COR-L47 (cell line): Measurements from ENCODE around the gene SMG7.

ENCODE experiments used
- DNase-seq: peaks from one replicate; lab custom pipeline; 2025; lab: John Stamatoyannopoulos, UW

Gene SMG7

GRCh38 chr1:183590244-183591191 is 118.2 kb downstream of the SMG7 start, which contains the start of gene NCF2:
NCF2 (minus strand) TSS chr1:183590459; CDS start chr1:183590329, 130 bp downstream.
- DNase-seq, result no peak

GRCh38 chr1:183592733-183593132 is 120.4 kb downstream of the SMG7 start:
- DNase-seq, result no peak

DNA sequence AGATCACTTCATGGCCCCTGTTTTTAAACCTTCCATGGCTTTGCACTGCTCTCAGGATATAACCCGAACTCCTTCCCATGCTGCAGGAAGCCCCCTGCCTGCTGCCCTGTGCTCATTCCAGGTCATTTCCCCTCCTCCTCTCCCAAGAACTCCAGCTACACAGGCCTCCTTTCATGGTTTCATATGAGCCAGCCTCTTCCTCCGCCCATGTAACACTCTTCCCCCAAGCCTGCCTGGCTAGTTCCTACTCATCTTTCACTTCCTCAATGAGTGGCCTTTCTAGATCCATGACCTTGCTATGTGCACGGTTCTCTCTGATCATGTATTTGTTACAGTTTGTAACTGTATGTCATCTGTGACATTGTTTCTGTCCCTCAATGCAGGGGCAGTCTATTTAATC is 121.1 kb downstream of the SMG7 start:
- DNase-seq, result no peak

DNA sequence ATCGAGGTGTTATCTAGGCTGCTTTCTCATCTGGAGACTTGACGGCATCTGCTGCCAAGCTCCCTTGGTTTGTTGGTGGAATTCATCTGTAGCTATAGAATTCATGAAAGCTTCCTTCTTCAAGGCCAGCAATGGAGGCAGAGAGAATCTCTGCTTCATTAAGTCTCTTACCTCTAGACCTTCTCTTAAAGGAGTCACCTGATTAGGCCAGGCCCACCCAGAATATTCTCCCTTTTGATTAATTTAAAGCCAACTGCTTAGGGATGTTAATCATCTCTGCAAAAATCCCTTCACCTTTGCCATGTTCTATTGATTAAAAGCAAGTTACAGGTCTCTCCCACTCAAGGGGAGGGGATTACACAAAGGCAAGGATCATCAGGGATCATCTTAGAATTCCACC is 123.2 kb downstream of the SMG7 start:
- DNase-seq, result no peak

DNA sequence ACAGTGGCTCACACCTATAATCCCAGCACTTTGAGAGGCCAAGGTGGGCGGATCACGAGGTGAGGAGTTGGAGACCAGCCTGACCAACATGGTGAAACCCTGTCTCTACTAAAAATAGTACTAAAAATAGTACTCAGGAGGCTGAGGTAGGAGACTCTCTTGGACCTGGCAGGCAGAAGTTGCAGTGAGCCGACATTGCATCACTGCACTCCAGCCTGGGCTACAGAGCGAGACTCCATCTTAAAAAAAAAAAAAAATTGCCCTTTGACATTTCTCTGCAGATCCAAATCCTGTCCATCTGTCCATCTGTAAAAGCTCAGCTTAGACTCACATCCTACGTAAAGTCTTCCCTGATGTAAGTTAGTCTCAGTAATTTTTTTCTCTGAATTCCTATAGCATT is 124.2 kb downstream of the SMG7 start:
- no peak for DNase-seq

DNA sequence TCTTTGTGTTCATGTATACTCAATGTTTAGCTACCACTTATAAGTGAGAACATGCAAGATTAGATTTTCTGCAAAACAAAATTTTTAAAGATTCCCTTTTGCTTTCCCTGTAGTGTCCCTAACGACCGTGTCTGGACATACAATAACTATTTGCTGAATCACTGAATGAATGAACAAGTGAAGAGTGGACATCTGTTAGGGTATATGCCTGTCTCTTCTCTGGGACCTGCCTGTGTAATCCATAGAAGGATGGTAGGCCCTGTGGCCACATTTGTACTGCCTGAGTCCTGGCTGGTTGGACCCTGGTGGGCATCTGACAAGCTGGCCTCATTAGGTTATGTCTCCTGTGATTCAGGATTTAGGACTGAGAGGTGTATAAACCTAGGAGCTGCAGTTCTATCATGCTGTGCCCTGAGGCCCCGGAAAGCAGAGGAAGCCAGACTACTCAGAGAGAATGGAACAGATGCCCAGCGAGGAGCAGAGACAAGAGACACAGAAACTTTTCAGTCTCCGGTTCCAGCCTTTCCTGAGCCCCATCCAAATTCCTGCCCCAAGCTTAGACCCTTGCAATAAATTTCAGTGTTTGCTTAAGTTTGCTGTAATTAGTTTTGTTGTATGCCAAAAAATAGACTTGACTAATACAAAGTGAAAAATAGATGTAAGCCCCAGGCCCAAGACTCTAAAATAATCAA is 125.5 kb downstream of the SMG7 start:
- DNase-seq, result no peak

GRCh38 chr1:183598386-183598785 is 126.1 kb downstream of the SMG7 start:
- DNase-seq, result no peak

DNA sequence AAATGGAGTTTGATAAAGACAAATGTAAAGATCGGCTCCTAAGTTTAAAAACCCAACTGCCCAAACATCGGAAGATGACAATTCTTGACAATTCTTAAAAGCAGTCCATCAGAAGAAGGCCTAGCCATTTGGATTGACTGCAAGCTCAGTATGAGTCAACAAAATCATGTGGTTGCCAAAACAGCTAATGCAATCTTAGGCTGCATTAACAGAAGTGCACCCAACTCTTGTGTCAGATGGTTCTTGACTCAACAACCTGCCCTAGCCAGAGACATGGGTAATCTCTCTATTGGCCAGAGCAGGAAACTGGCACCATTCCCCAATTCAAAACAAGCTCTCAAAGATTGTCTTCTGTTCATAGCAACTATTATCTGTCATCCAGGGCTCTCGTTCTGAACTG is 127.8 kb downstream of the SMG7 start:
- DNase-seq, result no peak

DNA sequence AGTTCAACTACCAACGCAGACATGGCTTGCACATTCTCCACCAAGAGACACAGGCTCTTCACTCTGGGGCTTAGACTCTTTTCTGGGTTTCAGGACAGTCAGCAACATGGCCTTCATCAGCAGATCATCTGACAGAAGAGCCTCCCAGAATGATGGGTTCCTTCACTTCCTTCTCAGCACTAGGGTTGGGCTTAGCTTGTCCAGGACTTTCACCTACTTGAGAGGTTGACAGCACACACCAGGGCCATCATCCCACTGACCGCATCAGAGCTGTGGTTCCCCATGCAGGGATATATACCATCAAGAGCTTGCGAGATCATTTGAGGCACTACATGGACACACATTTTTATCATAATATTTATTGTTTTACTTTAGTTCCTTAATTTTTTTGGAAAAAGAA is 128.3 kb downstream of the SMG7 start:
- DNase-seq, result no peak

DNA sequence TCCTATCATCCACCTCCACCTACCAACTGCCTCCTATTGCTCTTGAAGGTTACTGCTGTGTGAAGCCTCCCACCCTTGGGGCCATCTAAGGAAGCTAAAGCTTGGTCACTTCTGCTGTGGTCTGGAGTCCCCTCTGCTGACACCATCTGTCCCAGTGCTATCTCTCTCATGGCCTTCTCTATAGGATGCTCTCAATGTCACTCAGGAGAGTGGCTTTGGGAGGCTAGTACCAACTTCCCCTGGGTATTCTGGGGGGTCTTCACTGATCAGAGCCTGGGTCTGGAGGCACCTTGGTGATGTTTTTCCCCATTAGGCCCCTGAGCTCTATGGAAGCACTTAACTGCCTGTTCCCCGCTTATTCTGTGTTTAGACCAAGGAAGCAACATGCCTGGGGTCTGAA is 130.2 kb downstream of the SMG7 start:
- no peak for DNase-seq
